ENCODE data around the gene UNC79.

DNA sequence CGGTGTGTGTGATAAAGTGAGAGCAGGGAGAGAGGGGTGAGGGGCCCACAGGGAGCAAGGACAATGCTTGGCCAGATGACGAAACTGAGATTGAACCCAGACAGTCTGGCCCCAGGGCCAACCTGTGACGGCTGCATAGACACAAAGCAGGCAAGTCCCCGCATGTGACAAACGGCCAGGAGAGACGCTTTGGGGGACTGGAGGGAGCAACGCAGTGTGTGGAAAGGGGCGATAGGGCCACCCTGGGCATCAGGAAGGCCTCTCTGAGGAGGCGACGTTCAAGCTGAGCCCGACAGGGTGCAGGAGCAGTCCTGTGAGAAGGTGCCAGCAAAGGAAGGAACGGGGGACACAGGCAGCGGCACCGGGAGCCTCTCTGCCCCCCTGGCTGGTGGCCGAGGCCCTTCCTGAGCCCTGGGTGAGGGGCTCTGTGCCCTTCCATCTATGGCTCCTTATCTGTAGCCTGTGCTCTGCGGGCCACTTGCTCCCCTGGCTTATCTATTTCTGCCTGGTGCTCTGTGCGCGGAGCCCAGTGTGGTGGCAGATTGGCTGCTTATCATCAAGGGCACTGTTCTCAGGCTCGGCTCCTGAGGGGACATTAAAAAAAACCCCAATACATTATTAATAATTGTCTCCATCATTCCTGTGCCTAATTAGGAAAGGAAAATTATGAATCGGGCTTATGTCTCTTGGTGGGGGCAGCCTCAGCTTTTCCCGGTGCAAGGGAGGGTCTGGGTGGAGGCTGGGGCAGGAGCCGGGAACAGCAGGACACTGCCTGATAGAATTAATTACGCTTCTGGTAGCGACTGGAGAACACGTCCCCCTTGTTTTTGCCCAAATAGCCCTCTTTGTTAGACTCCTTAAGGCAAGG lies 317.7 kb downstream of the UNC79 start:
- TF ChIP-seq EZH2phosphoT487 (IDR thresholded peaks at IDR 0.05; ENCODE audit: insufficient read depth, low read depth), result no peak
- TF ChIP-seq EZH2 (IDR thresholded peaks at IDR 0.05; ENCODE audit: insufficient read depth, poor library complexity, severe bottlenecking), result no peak
